HCT116 (cell line): ENCODE measurements around the gene NPPB. TPM values are rescaled to one million over a fixed set of nuclear protein-coding genes. Genes with fewer than 3 reads are reported as not detected.

Source experiments
- ATAC-seq: fragments of 200-7000 bp; cut with Tn5 transposase; 2 replicates; pipeline ENCODE4 v1.9.1; 2020; ENCODE audit warnings: mild to moderate bottlenecking, moderate library complexity
- BruUV-seq: library from RNA; stranded (reverse); fragments of 400-500 nt; replicated peaks from 2 replicates; lab custom pipeline; 2021; lab: Mats Ljungman, UMichigan
- CTCF ChIA-PET: fragments of 300-600 bp; sonication (Branson Sonifier 250); formaldehyde crosslinking; loops from one replicate; lab custom pipeline; 2021; ENCODE audit warnings: antibody characterized with exemption; lab: Charles Lee
- POLR2A ChIA-PET: fragments of 300-600, 350-600 bp; sonication (Branson Sonifier 250); formaldehyde crosslinking; loops from one replicate; lab custom pipeline; 2021; ENCODE audit warnings: antibody characterized with exemption; lab: Charles Lee
- RAD21 ChIA-PET, 2 experiments: fragments of 300-600 bp; sonication (Branson Sonifier 250); formaldehyde crosslinking; loops; one replicate each; lab custom pipeline; 2023; ENCODE audit warnings: low total read pairs in 2 of 2; ENCODE audit not compliant: uncharacterized antibody in 2 of 2, unreplicated experiment in 2 of 2, low non-redundant PET in 1 of 2; lab: Charles Lee
- DNase-seq: peaks from one replicate; pipeline ENCODE4 v3.0.0-alpha.2; 2010; ENCODE audit warnings: low read depth, low spot score
- H2AFZ ChIP-seq: fragments of 200-600 bp; shearing (Covaris generic), sonication (generic); 2 replicates; pipeline ENCODE4 v1.6.1; 2017; ENCODE audit warnings: low read depth, mixed run types, mixed read lengths, antibody characterized with exemption, low read length; ENCODE audit not compliant: poor library complexity, severe bottlenecking
- H3K27ac ChIP-seq: 2 replicates; pipeline ENCODE4 v1.5.1; 2012; ENCODE audit warnings: low read depth, low read length
- H3K27me3 ChIP-seq: fragments of 200-600 bp; sonication (generic); 2 replicates; pipeline ENCODE4 v1.6.1; 2016; ENCODE audit warnings: mixed run types, low read length, mixed read lengths; ENCODE audit not compliant: insufficient read depth
- H3K36me3 ChIP-seq, 2 experiments: fragments of 200-500 bp in 1 of 2; fragments of 200-600 bp in 1 of 2; sonication (Bioruptor generic) in 1 of 2; sonication (generic) in 1 of 2; 2 replicates each; pipeline versions ENCODE4 v1.5.1 to v1.6.1; 2014 to 2016; ENCODE audit warnings: low read length in 2 of 2, inconsistent platforms in 1 of 2, mixed read lengths in 1 of 2, mixed run types in 1 of 2; ENCODE audit not compliant: insufficient read depth in 2 of 2, control insufficient read depth in 1 of 2
- H3K4me1 ChIP-seq, 2 experiments: fragments of 200-600 bp in 1 of 2; sonication (generic) in 1 of 2; 2 replicates each; pipeline versions ENCODE4 v1.5.1 to v1.6.1; 2012 to 2017; ENCODE audit warnings: low read length in 2 of 2, inconsistent platforms in 1 of 2, mild to moderate bottlenecking in 1 of 2, mixed read lengths in 1 of 2, mixed run types in 1 of 2, moderate library complexity in 1 of 2; ENCODE audit not compliant: insufficient read depth in 2 of 2, control insufficient read depth in 1 of 2
- H3K4me2 ChIP-seq: fragments of 200-600 bp; sonication (generic); 2 replicates; pipeline ENCODE4 v1.6.1; 2017; ENCODE audit warnings: mixed run types, low read length, mixed read lengths
- H3K4me3 ChIP-seq, 2 experiments: fragments of 200-600 bp in 1 of 2; sonication (generic) in 1 of 2; replicated peaks in 1 of 2; 2 replicates each; pipeline ENCODE4 v1.5.1; 2011 to 2016; ENCODE audit warnings: low read length in 2 of 2, control low read depth in 1 of 2, low read depth in 1 of 2, mild to moderate bottlenecking in 1 of 2, mixed read lengths in 1 of 2, mixed run types in 1 of 2
- H3K79me2 ChIP-seq: fragments of 200-600 bp; sonication (generic); 2 replicates; pipeline ENCODE4 v1.6.1; 2017; ENCODE audit warnings: mild to moderate bottlenecking, mixed run types, low read length, moderate library complexity, mixed read lengths; ENCODE audit not compliant: insufficient read depth
- H3K9ac ChIP-seq: fragments of 200-600 bp; sonication (generic); 2 replicates; pipeline ENCODE4 v1.6.1; 2016; ENCODE audit warnings: low read length, mixed read lengths
- H3K9me2 ChIP-seq: fragments of 200-600 bp; sonication (generic), shearing (Covaris generic); 2 replicates; pipeline ENCODE4 v1.6.1; 2017; ENCODE audit warnings: mixed run types, mild to moderate bottlenecking, moderate library complexity; ENCODE audit not compliant: insufficient read depth
- H3K9me3 ChIP-seq, 2 experiments: fragments of 200-500 bp in 1 of 2; fragments of 200-600 bp in 1 of 2; sonication (Bioruptor generic) in 1 of 2; sonication (generic) in 1 of 2; 2 replicates each; pipeline ENCODE4 v1.6.1; 2014 to 2017; ENCODE audit warnings: low read length in 2 of 2, mixed read lengths in 2 of 2, inconsistent platforms in 1 of 2, low read depth in 1 of 2, mild to moderate bottlenecking in 1 of 2, mixed run types in 1 of 2, moderate library complexity in 1 of 2; ENCODE audit not compliant: control insufficient read depth in 1 of 2, insufficient read depth in 1 of 2
- H4K20me1 ChIP-seq: fragments of 200-600 bp; sonication (generic), shearing (Covaris generic); 2 replicates; pipeline ENCODE4 v1.6.1; 2017; ENCODE audit warnings: mixed run types, mild to moderate bottlenecking, moderate library complexity; ENCODE audit not compliant: insufficient read depth
- CEBPB ChIP-seq: IDR thresholded peaks from 2 replicates; pipeline ENCODE4 v1.6.1; 2012; ENCODE audit warnings: low read depth
- EGR1 ChIP-seq: IDR thresholded peaks from 2 replicates; pipeline ENCODE4 v1.6.1; 2012; ENCODE audit warnings: low read depth
- ELF1 ChIP-seq: IDR thresholded peaks from 2 replicates; pipeline ENCODE4 v1.6.1; 2012; ENCODE audit warnings: low read depth, borderline replicate concordance
- EZH2 ChIP-seq: fragments of 200-600 bp; sonication (generic); IDR thresholded peaks from 2 replicates; pipeline ENCODE4 v1.6.1; 2017; ENCODE audit warnings: antibody characterized with exemption, mixed run types
- FOSL1 ChIP-seq: IDR thresholded peaks from 2 replicates; pipeline ENCODE4 v1.6.1; 2012; ENCODE audit warnings: low read depth
- POLR2A ChIP-seq: IDR thresholded peaks from 2 replicates; pipeline ENCODE4 v1.7.0; 2011; ENCODE audit warnings: borderline replicate concordance; ENCODE audit not compliant: insufficient read depth, insufficient read length; ENCODE audit errors: extremely low read depth
- SP1 ChIP-seq: IDR thresholded peaks from 2 replicates; pipeline ENCODE4 v1.6.1; 2012; ENCODE audit warnings: low read depth
- SRF ChIP-seq: IDR thresholded peaks from 2 replicates; pipeline ENCODE4 v1.6.1; 2012; ENCODE audit warnings: low read depth
- YY1 ChIP-seq: IDR thresholded peaks from 2 replicates; pipeline ENCODE4 v1.6.1; 2011; ENCODE audit warnings: low read length, low read depth, moderate library complexity, mild to moderate bottlenecking; ENCODE audit not compliant: insufficient replicate concordance; ENCODE audit errors: extremely low read depth
- ZNF274 ChIP-seq: fragments of 200-500 bp; sonication (Bioruptor generic); IDR thresholded peaks from 2 replicates; pipeline ENCODE4 v1.6.1; 2014; ENCODE audit warnings: mild to moderate bottlenecking, low read depth, low read length, inconsistent platforms
- intact Hi-C: fragments of 100-400 bp; cut with micrococcal nuclease; formaldehyde crosslinking; loops from 2 replicates; pipeline ENCODE4 v1.10.0; 2022
- total RNA-seq: library from RNA; stranded (reverse); gene quantifications from one replicate; pipeline ENCODE4 v1.2.1, GENCODE V29; 2021; ENCODE audit not compliant: unreplicated experiment
- TF ChIP-seq, protein P1 (sequence below), 3 experiments: fragments of 200-600 bp in 1 of 3; sonication (generic) in 1 of 3; IDR thresholded peaks in 2 of 3; conservative IDR thresholded peaks in 1 of 3; 2 replicates each; pipeline ENCODE4 v1.5.1; 2012 to 2017; ENCODE audit warnings: low read depth in 2 of 3, low read length in 2 of 3, antibody characterized with exemption in 1 of 3, borderline replicate concordance in 1 of 3, control low read depth in 1 of 3, mild to moderate bottlenecking in 1 of 3, mixed read lengths in 1 of 3, mixed run types in 1 of 3, moderate library complexity in 1 of 3; ENCODE audit not compliant: insufficient read depth in 1 of 3
- TF ChIP-seq, protein P2 (sequence below): IDR thresholded peaks from 2 replicates; pipeline ENCODE4 v1.6.1; 2012
- TF ChIP-seq, protein P3 (sequence below): IDR thresholded peaks from 2 replicates; pipeline ENCODE4 v1.6.1; 2012

NPPB gene
- total RNA-seq, 1 experiment from 2014 or later: not detected

DNA sequence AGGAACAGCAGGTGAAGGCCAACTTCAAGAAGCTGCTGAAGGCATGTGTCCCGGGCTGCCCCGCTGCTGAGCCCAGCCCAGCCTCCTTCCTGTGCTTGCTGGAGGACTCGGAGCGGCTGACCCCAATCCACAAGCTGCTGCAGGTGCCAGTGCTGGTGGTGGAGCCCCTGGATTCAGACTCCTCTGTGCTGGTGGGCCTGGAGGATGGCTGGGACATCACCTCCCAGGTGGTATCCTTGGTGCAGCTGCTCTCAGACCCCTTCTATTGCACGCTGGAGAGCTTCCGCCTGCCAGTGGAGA, 20.1 kb upstream of the NPPB start (continued):
- TF ChIP-seq, protein P1, sequence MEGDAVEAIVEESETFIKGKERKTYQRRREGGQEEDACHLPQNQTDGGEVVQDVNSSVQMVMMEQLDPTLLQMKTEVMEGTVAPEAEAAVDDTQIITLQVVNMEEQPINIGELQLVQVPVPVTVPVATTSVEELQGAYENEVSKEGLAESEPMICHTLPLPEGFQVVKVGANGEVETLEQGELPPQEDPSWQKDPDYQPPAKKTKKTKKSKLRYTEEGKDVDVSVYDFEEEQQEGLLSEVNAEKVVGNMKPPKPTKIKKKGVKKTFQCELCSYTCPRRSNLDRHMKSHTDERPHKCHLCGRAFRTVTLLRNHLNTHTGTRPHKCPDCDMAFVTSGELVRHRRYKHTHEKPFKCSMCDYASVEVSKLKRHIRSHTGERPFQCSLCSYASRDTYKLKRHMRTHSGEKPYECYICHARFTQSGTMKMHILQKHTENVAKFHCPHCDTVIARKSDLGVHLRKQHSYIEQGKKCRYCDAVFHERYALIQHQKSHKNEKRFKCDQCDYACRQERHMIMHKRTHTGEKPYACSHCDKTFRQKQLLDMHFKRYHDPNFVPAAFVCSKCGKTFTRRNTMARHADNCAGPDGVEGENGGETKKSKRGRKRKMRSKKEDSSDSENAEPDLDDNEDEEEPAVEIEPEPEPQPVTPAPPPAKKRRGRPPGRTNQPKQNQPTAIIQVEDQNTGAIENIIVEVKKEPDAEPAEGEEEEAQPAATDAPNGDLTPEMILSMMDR (IDR thresholded peaks at IDR 0.05 in 2 of 3, conservative IDR thresholded peaks at IDR 0.05 in 1 of 3; ENCODE audit: borderline replicate concordance in 1 of 3, insufficient read depth in 1 of 3, low read depth in 2 of 3, low read length in 2 of 3): no peak
- TF ChIP-seq SP1 (no peak), ELF1 (no peak), SRF (no peak), YY1 (no peak), FOSL1 (no peak), EGR1 (no peak), ZNF274 (no peak), POLR2A (no peak), CEBPB (no peak)
- TF ChIP-seq, protein P2, sequence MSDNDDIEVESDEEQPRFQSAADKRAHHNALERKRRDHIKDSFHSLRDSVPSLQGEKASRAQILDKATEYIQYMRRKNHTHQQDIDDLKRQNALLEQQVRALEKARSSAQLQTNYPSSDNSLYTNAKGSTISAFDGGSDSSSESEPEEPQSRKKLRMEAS: no peak
- TF ChIP-seq, protein P3, sequence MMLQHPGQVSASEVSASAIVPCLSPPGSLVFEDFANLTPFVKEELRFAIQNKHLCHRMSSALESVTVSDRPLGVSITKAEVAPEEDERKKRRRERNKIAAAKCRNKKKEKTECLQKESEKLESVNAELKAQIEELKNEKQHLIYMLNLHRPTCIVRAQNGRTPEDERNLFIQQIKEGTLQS: no peak
- TF ChIP-seq, all 23 proteins: peak for 0

DNA sequence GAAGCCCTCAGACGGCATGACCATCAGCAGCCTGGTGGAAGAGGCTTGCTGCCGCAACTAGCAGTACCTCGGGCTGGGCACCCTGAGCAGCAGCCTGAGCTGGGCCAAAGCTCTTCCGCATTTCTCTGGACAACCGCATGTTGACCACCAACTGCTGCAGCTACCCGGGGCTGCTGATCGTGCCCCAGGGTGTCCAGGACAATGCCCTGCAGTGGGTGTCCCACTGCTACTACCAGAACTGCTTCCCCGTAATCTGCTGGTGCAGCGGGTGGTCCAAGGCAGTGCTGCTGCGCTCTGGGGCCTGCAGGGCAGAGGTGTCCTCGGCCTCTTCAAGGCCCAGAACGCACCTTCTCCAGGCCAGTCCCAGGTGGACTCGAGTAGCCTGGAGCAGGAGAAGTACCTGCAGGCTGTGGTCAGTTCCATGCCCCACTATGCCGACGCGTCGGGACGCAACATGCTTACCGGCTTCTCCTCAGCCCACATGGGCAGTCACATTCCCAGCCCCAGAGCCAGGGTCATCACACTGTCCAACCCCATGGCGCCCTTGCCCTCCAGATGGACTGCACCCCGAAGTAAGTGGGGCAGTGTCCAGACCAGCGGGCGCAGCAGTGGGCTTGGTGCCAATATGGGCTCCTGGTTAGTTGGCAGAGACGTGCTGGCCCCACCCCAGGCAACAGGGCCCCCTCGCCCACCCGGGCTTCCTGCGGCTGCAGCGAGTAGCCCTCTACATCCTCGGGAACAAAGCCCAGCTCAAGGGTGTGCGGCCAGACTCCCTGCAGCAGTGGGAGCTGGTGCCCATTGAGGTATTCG, 19.5 kb upstream of the NPPB start:
- DNase-seq: no peak
- Histone ChIP-seq H3K9me3 (no peaks in the 10 kb centered on the region), H3K79me2 (no peaks in the 10 kb centered on the region), H3K4me3 (no peak overlapping the region), H4K20me1 (no peaks in the 10 kb centered on the region), H2AFZ (no peak overlapping the region), H3K36me3 (no peaks in the 10 kb centered on the region), H3K9ac (no peak overlapping the region), H3K9me2 (no peaks in the 10 kb centered on the region), H3K4me2 (no peak overlapping the region), H3K4me1 (peaks cover 0 to 6% of the 10 kb centered on the region in 2 experiments; a peak in 1 of 4 replicates), H3K27me3 (no peaks in the 10 kb centered on the region), H3K27ac (no peak overlapping the region)
- no TSS peak for BruUV-seq
- intact Hi-C loops: no loop called here
- no peak for ATAC-seq
- TF ChIP-seq ELF1 (no peak), EZH2 (no peak)
- RAD21 ChIA-PET: no interaction called here
- CTCF ChIA-PET: no interaction called here
- POLR2A ChIA-PET: no interaction called here
